Stomach (tissue), 9 donors: ENCODE results near the gene ABAT. TPM values are rescaled to one million over a fixed set of nuclear protein-coding genes. Genes with fewer than 3 reads are reported as not detected.

Experiments
- DNase-seq, 2 donors: peaks; one replicate each; pipeline versions ENCODE4 v3.0.0 to v3.0.0-alpha.2; 2013 to 2019
- H3K27ac ChIP-seq, 5 donors: fragments of 200-600 bp in 4 of 5; sonication (generic) in 4 of 5; one replicate each; pipeline ENCODE4 v1.5.1; 2013 to 2019; ENCODE audit warnings: mild to moderate bottlenecking in 1 of 5, moderate library complexity in 1 of 5
- H3K27me3 ChIP-seq, 3 donors: fragments of 200-600 bp; sonication (generic); one replicate each; pipeline ENCODE4 v1.5.1; 2017 to 2019; ENCODE audit warnings: mixed run types in 1 of 3
- H3K36me3 ChIP-seq, 4 donors: fragments of 200-600 bp; sonication (generic); 1 replicate in 3 of 4; 2 replicates in 1 of 4; pipeline ENCODE4 v1.5.1; 2016 to 2019
- H3K4me1 ChIP-seq, 4 donors: fragments of 200-600 bp; sonication (generic); one replicate each; pipeline ENCODE4 v1.5.1; 2016 to 2019
- H3K4me3 ChIP-seq, 4 donors: fragments of 200-600 bp; sonication (generic) in 3 of 4; one replicate each; pipeline ENCODE4 v1.5.1; 2016 to 2019; ENCODE audit warnings: mild to moderate bottlenecking in 1 of 4
- H3K9me3 ChIP-seq, 4 donors: fragments of 200-600 bp; sonication (generic); one replicate each; pipeline ENCODE4 v1.5.1; 2016 to 2019
- EP300 ChIP-seq: sonication (generic); formaldehyde crosslinking; IDR thresholded peaks from one replicate; pipeline ENCODE4 v1.6.1; 2017; ENCODE audit warnings: antibody characterized with exemption
- POLR2A ChIP-seq, 4 donors: fragments of 450-650 bp; IDR thresholded peaks; one replicate each; pipeline ENCODE4 v1.6.1; 2016; ENCODE audit warnings: antibody characterized with exemption in 4 of 4, control low read depth in 2 of 4, mild to moderate bottlenecking in 1 of 4, moderate library complexity in 1 of 4
- POLR2AphosphoS5 ChIP-seq, 3 donors: sonication (generic); formaldehyde crosslinking; IDR thresholded peaks; one replicate each; pipeline ENCODE4 v1.6.1; 2016; ENCODE audit warnings: antibody characterized with exemption in 3 of 3
- WGBS, 5 donors: extraction: QIAGEN DNeasy Blood & Tissue Kit in 3 of 5; methylation state at CpG; one replicate each; pipeline versions ENCODE4 v1.1.5 to v1.1.7; 2013 to 2018; 5-methylcytosine and 5-hydroxymethylcytosine counted together
- intact Hi-C: fragments of 100-400 bp; cut with DNase I; formaldehyde crosslinking; loops from one replicate; pipeline ENCODE4 v1.15.1; 2023; ENCODE audit warnings: low total_unique reads
- polyA plus RNA-seq, 3 donors: library from polyadenylated mRNA; stranded (reverse); fragments of 200-250 nt; gene quantifications; one replicate each; pipeline ENCODE4 v1.2.3, GENCODE V29; 2013
- total RNA-seq, 5 donors: library from RNA; depleted of rRNA; stranded (reverse); fragments of >200 nt; gene quantifications; one replicate each; pipeline versions ENCODE4 v1.1.0 to v1.2.3, GENCODE V29; 2014 to 2016
- TF ChIP-seq, protein P1 (sequence below), 7 experiments: fragments of 450-650 bp in 4 of 7; fragments of 200-600 bp in 3 of 7; sonication (generic) in 3 of 7; IDR thresholded peaks; one replicate each; pipeline ENCODE4 v1.5.1; 2016 to 2019; ENCODE audit warnings: antibody characterized with exemption in 7 of 7, control low read depth in 2 of 7, mild to moderate bottlenecking in 1 of 7
- donor health status: healthy with polysubstance abuse.
- donor health status: Bipolar disorder and iron deficiency.
- donor health status: healthy.

ABAT gene
- total and polyA plus RNA-seq, 8 donors, result 2.9 to 10.3 (median 5.3) TPM

- H3K27ac ChIP-seq, result no peak overlapping the region
- WGBS, 5 donors, result 79 to 96% (median 89%) methylated on average over 6 of the region's 6 CpGs
- intact Hi-C loops, result no loop called here
- peaks cover 0 to 9% (median 6%) of the 10 kb centered on the region in 4 donors for H3K36me3 ChIP-seq
- DNase-seq, result no peak
- peaks cover 11 to 26% (median 16%) of the 10 kb centered on the region in 4 donors for H3K4me1 ChIP-seq
- H3K27me3 ChIP-seq, result no peaks in the 10 kb centered on the region
- no peak overlapping the region for H3K4me3 ChIP-seq
- no peak for TF ChIP-seq POLR2A (IDR thresholded peaks at IDR 0.05)
- TF ChIP-seq POLR2AphosphoS5 (IDR thresholded peaks at IDR 0.05), result no peak
- TF ChIP-seq, protein P1, sequence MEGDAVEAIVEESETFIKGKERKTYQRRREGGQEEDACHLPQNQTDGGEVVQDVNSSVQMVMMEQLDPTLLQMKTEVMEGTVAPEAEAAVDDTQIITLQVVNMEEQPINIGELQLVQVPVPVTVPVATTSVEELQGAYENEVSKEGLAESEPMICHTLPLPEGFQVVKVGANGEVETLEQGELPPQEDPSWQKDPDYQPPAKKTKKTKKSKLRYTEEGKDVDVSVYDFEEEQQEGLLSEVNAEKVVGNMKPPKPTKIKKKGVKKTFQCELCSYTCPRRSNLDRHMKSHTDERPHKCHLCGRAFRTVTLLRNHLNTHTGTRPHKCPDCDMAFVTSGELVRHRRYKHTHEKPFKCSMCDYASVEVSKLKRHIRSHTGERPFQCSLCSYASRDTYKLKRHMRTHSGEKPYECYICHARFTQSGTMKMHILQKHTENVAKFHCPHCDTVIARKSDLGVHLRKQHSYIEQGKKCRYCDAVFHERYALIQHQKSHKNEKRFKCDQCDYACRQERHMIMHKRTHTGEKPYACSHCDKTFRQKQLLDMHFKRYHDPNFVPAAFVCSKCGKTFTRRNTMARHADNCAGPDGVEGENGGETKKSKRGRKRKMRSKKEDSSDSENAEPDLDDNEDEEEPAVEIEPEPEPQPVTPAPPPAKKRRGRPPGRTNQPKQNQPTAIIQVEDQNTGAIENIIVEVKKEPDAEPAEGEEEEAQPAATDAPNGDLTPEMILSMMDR (IDR thresholded peaks at IDR 0.05), result no peak
- TF ChIP-seq EP300, result no peak
- no peaks in the 10 kb centered on the region for H3K9me3 ChIP-seq
Measured at GRCh38 chr16:8739151-8739550, 64.7 kb downstream of the ABAT start.

GRCh38 chr16:8739989-8740704 lies 65.7 kb downstream of the ABAT start:
- intact Hi-C loops, result no loop called here
- peak overlapping the region in 4 of 5 donors; percentile 12 to 44 (median 32) for H3K27ac ChIP-seq
- H3K36me3 ChIP-seq, result peaks cover 0 to 9% (median 6%) of the 10 kb centered on the region in 4 donors
- H3K4me1 ChIP-seq, result peaks cover 11 to 26% (median 16%) of the 10 kb centered on the region in 4 donors
- no peaks in the 10 kb centered on the region for H3K9me3 ChIP-seq
- TF ChIP-seq EP300 (no peak), POLR2A (IDR thresholded peaks at IDR 0.05) (no peak)
- WGBS, 5 donors, result 66 to 78% (median 72%) methylated on average over 13 of the region's 13 CpGs
- no peak overlapping the region for H3K4me3 ChIP-seq
- no peak for DNase-seq
- no peaks in the 10 kb centered on the region for H3K27me3 ChIP-seq

DNA sequence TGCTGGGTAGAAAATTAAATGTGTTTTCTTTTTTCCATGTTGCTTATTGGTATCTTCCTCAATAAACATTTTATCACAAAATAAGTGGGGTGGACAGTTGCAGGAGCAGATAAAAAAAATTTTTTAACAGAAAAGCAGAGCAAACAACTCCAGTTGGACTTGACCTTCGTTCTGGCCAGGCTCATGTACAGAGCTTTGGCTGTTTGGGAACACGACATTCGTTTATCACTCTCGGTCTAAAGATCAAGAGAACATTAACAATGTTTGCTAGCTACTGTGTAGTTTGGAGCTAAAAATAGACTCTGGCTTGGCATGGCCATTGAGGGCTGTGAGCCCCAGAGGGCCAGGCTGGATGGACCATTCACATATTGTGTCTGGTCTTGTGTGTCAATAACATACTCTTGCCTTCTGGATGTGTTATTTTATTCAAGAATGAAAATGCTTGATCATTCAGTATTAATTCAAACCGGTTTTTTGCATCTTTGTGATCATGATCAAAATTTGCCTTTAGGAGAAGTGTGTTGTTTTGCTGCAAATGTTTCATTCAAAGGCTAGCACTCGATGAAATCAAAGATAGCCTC lies 66.4 kb downstream of the ABAT start:
- peak overlapping the region in 4 of 5 donors; percentile 22 to 44 (median 32) for H3K27ac ChIP-seq
- intact Hi-C loops, result no loop called here
- peaks cover 11 to 26% (median 16%) of the 10 kb centered on the region in 4 donors for H3K4me1 ChIP-seq
- peaks cover 0 to 10% (median 6%) of the 10 kb centered on the region in 4 donors for H3K36me3 ChIP-seq
- no peak for TF ChIP-seq EP300
- no peak for TF ChIP-seq POLR2A (IDR thresholded peaks at IDR 0.05)
- no peak for TF ChIP-seq POLR2AphosphoS5 (IDR thresholded peaks at IDR 0.05)
- TF ChIP-seq, protein P1 (IDR thresholded peaks at IDR 0.05), result no peak
- 19 to 56% (median 27%) methylated on average over 6 of the region's 6 CpGs for WGBS, 5 donors
- no peak overlapping the region for H3K4me3 ChIP-seq
- H3K9me3 ChIP-seq, result no peaks in the 10 kb centered on the region
- no peaks in the 10 kb centered on the region for H3K27me3 ChIP-seq
- DNase-seq, result peak; percentile 55 to 82

- Histone ChIP-seq H3K4me3 (no peak overlapping the region), H3K27ac (peak overlapping the region in 2 of 5 donors; percentile 22 to 30), H3K9me3 (no peaks in the 10 kb centered on the region), H3K4me1 (peaks cover 11 to 26% (median 16%) of the 10 kb centered on the region in 4 donors), H3K27me3 (no peaks in the 10 kb centered on the region), H3K36me3 (peaks cover 0 to 12% (median 5%) of the 10 kb centered on the region in 4 donors)
- intact Hi-C loops, result no loop called here
- 91 to 98% (median 94%) methylated on average over 2 of the region's 2 CpGs for WGBS, 5 donors
- TF ChIP-seq, protein P1 (IDR thresholded peaks at IDR 0.05), result no peak
- TF ChIP-seq EP300 (no peak), POLR2AphosphoS5 (IDR thresholded peaks at IDR 0.05) (no peak), POLR2A (IDR thresholded peaks at IDR 0.05) (no peak)
- no peak for DNase-seq
Measured at GRCh38 chr16:8741636-8742035, 67.2 kb downstream of the ABAT start.
